HL-60 (cell line): ENCODE measurements around the gene USP38.

Experiments used
- DNase-seq, 2 experiments: peaks; one replicate each; pipeline ENCODE4 v3.0.0-alpha.2; 2010 to 2020; ENCODE audit warnings: low read depth in 1 of 2, low spot score in 1 of 2
- H3K27ac ChIP-seq: fragments of 250-450 bp; sonication (Bioruptor Pico); replicated peaks from 2 replicates; pipeline ENCODE4 v1.5.1; 2020; ENCODE audit warnings: mild to moderate bottlenecking, moderate library complexity
- H3K27me3 ChIP-seq: fragments of 250-450 bp; sonication (Bioruptor Pico); 2 replicates; pipeline ENCODE4 v1.5.1; 2021; ENCODE audit warnings: mild to moderate bottlenecking, moderate library complexity; ENCODE audit not compliant: insufficient read depth, poor library complexity, severe bottlenecking
- H3K4me3 ChIP-seq: replicated peaks from 2 replicates; pipeline ENCODE4 v1.5.1; 2011; ENCODE audit warnings: mild to moderate bottlenecking, control low read depth, low read length; ENCODE audit not compliant: insufficient read depth
- GABPA ChIP-seq: IDR thresholded peaks from 2 replicates; pipeline ENCODE4 v1.6.1; 2012; ENCODE audit warnings: low read depth
- POLR2AphosphoS5 ChIP-seq: IDR thresholded peaks from 2 replicates; pipeline ENCODE4 v1.6.1; 2012; ENCODE audit warnings: low read depth
- SPI1 ChIP-seq: IDR thresholded peaks from 2 replicates; pipeline ENCODE4 v1.6.1; 2012; ENCODE audit warnings: low read depth, mild to moderate bottlenecking, borderline replicate concordance
- TF ChIP-seq, protein P1 (sequence below): IDR thresholded peaks from 2 replicates; pipeline ENCODE4 v1.6.1; 2012; ENCODE audit warnings: low read depth; ENCODE audit not compliant: insufficient replicate concordance
- TF ChIP-seq, protein P2 (sequence below): IDR thresholded peaks from one replicate; pipeline ENCODE4 v1.5.1; 2011; ENCODE audit warnings: low read length, control low read depth, inconsistent platforms; ENCODE audit not compliant: insufficient read depth

Gene USP38

DNA sequence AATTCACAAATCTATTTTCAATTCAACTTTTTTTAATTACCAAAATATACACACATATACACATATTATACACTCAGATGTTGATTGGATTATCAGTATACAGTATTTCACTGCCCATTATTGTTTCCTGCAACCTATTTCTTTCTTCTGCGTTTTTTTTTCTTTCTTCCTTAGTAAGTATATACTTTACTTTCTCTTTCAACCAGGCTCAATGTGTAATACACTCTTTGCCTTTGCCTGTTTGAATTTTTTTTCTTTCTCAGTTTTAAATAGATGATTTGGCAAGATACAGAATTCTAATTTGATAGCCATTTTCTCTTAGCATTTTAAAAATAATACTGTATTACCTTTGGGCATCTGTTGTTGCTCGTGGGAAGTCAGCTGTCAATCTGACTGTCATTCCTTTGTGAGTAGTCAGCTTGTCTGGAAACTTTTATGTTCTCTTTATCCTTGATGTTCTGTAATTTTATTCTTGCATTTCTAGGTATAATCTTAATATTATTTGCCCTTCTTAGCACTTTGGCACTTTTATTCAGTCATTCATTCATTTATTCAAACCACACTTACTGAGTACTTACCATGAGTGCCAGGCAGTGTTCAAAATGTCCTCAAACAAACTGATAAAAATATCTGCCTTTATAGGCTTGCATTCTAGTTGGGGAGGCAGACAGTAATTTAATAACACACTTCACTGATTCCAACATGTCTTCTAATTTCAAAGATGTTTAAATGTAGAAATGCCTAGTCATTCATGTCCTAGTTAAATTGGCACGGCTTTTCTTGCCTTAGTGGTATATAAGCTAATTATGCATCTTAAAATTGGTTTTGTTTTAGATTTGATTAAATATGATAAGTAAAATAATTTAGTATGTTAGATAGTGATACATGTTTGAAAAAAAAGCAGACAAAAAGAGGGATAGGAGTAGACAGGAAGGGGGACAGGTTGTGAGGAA, 3.7 kb downstream of the USP38 start:
- H3K4me3 ChIP-seq: peak overlapping the region; percentile 2

DNA sequence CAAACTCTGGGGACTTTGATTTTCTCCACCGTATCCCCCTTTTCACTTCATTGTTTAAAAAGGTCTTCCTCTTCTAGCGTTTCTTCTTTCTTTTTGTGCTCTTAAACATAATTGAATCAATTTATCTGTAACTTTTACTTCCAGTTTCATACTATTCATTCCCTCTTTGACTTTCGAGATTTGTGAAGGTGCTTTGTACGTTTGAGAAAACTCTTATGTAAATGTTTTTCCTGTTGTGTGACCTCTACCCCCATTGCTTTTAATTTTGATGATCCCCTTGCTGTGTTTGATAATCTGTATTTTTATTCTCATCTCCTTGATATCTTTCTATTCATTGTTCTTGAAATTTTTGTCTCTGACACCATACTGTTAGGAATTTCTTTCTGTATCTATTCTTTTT, 4.8 kb downstream of the USP38 start:
- DNase-seq: no peak
- Histone ChIP-seq H3K4me3 (no peak overlapping the region), H3K27ac (no peak overlapping the region), H3K27me3 (no peaks in the 10 kb centered on the region)
- TF ChIP-seq, protein P1, sequence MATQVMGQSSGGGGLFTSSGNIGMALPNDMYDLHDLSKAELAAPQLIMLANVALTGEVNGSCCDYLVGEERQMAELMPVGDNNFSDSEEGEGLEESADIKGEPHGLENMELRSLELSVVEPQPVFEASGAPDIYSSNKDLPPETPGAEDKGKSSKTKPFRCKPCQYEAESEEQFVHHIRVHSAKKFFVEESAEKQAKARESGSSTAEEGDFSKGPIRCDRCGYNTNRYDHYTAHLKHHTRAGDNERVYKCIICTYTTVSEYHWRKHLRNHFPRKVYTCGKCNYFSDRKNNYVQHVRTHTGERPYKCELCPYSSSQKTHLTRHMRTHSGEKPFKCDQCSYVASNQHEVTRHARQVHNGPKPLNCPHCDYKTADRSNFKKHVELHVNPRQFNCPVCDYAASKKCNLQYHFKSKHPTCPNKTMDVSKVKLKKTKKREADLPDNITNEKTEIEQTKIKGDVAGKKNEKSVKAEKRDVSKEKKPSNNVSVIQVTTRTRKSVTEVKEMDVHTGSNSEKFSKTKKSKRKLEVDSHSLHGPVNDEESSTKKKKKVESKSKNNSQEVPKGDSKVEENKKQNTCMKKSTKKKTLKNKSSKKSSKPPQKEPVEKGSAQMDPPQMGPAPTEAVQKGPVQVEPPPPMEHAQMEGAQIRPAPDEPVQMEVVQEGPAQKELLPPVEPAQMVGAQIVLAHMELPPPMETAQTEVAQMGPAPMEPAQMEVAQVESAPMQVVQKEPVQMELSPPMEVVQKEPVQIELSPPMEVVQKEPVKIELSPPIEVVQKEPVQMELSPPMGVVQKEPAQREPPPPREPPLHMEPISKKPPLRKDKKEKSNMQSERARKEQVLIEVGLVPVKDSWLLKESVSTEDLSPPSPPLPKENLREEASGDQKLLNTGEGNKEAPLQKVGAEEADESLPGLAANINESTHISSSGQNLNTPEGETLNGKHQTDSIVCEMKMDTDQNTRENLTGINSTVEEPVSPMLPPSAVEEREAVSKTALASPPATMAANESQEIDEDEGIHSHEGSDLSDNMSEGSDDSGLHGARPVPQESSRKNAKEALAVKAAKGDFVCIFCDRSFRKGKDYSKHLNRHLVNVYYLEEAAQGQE: no peak
- no peak for TF ChIP-seq GABPA
- no peak for TF ChIP-seq POLR2AphosphoS5
- TF ChIP-seq, protein P2, sequence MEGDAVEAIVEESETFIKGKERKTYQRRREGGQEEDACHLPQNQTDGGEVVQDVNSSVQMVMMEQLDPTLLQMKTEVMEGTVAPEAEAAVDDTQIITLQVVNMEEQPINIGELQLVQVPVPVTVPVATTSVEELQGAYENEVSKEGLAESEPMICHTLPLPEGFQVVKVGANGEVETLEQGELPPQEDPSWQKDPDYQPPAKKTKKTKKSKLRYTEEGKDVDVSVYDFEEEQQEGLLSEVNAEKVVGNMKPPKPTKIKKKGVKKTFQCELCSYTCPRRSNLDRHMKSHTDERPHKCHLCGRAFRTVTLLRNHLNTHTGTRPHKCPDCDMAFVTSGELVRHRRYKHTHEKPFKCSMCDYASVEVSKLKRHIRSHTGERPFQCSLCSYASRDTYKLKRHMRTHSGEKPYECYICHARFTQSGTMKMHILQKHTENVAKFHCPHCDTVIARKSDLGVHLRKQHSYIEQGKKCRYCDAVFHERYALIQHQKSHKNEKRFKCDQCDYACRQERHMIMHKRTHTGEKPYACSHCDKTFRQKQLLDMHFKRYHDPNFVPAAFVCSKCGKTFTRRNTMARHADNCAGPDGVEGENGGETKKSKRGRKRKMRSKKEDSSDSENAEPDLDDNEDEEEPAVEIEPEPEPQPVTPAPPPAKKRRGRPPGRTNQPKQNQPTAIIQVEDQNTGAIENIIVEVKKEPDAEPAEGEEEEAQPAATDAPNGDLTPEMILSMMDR: no peak
- no peak for TF ChIP-seq SPI1

More for the DNA sequence above, 3.7 kb downstream of the USP38 start:
- TF ChIP-seq POLR2AphosphoS5: no peak
- TF ChIP-seq SPI1: no peak
- TF ChIP-seq, protein P2: no peak
- TF ChIP-seq, protein P1: no peak
- TF ChIP-seq GABPA: no peak
- no peaks in the 10 kb centered on the region for H3K27me3 ChIP-seq
- no peak for DNase-seq
- no peak overlapping the region; the same call in 1 of the 2 replicates for H3K27ac ChIP-seq

DNA sequence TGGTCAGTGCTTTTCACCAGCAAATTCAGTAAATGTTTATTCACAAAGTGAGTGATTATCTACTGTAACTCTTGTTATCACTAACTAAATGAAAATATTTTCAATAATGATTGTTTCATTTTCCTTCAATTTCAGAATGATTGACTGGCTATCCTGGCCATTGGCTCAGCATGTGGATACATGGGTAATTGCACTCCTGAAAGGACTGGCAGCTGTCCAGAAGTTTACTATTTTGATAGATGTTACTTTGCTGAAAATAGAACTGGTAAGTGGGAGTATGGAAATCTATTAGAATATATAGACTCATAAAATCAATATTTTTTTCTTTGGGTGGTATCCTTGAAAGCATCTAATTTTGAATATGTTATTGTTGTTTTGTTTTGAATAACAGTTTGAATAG, 10.9 kb downstream of the USP38 start:
- no peak for DNase-seq
- Histone ChIP-seq H3K27ac (no peak overlapping the region), H3K27me3 (no peaks in the 10 kb centered on the region), H3K4me3 (no peak overlapping the region)
- no peak for TF ChIP-seq POLR2AphosphoS5
- TF ChIP-seq, protein P1: no peak
- no peak for TF ChIP-seq SPI1
- TF ChIP-seq, protein P2: no peak
- TF ChIP-seq GABPA: no peak
